Activated T-helper 17 cell treated with anti-CD3 and anti-CD28 coated beads, Interleukin-2, amount 50 U/mL, for 72 hours (primary cell): ENCODE results near the gene PPP1R26. TPM values are rescaled to one million over a fixed set of nuclear protein-coding genes. Genes with fewer than 3 reads are reported as not detected.

Source experiments
- ATAC-seq: fragments of 150-1000 bp; cut with Tn5 transposase; replicated peaks from 2 replicates; pipeline ENCODE4 v1.10.0; 2021; ENCODE audit warnings: mild to moderate bottlenecking, moderate library complexity
- H3K27ac Mint-ChIP-seq: one replicate; pipeline ENCODE4 v1.8.0; 2022; ENCODE audit warnings: mixed read lengths
- H3K27me3 Mint-ChIP-seq: one replicate; pipeline ENCODE4 v1.8.0; 2022; ENCODE audit warnings: mixed read lengths
- H3K36me3 Mint-ChIP-seq: one replicate; pipeline ENCODE4 v1.8.0; 2022; ENCODE audit warnings: low read depth, mild to moderate bottlenecking, mixed read lengths
- H3K4me1 Mint-ChIP-seq: one replicate; pipeline ENCODE4 v1.8.0; 2022; ENCODE audit warnings: mixed read lengths
- H3K4me3 Mint-ChIP-seq: one replicate; pipeline ENCODE4 v1.8.0; 2022; ENCODE audit warnings: mild to moderate bottlenecking, mixed read lengths
- H3K9me3 Mint-ChIP-seq: one replicate; pipeline ENCODE4 v1.8.0; 2022; ENCODE audit warnings: mixed read lengths
- total RNA-seq, 2 donors: library from RNA; stranded (reverse); gene quantifications; one replicate each; pipeline ENCODE4 v1.2.3, GENCODE V29; 2022

Gene PPP1R26
- total RNA-seq, 2 donors from 2014 or later: 2.5 to 3.4 TPM

- Mint-ChIP-seq H3K27ac (no peak overlapping the region), H3K27me3 (peaks cover 6% of the 10 kb centered on the region), H3K36me3 (peaks cover 4% of the 10 kb centered on the region), H3K9me3 (no peaks in the 10 kb centered on the region), H3K4me3 (no peak overlapping the region), H3K4me1 (no peaks in the 10 kb centered on the region)
- ATAC-seq: no peak
Observed at GRCh38 chr9:135476561-135477355, 2.8 kb upstream of the PPP1R26 start.

- H3K9me3 Mint-ChIP-seq: no peaks in the 10 kb centered on the region
- ATAC-seq: no peak
- H3K27me3 Mint-ChIP-seq: peaks cover 6% of the 10 kb centered on the region
- peaks cover 4% of the 10 kb centered on the region for H3K36me3 Mint-ChIP-seq
- H3K4me3 Mint-ChIP-seq: peak overlapping the region; percentile 80
- H3K4me1 Mint-ChIP-seq: no peaks in the 10 kb centered on the region
- H3K27ac Mint-ChIP-seq: no peak overlapping the region
Observed at GRCh38 chr9:135478191-135478590, 1.4 kb upstream of the PPP1R26 start.

- Mint-ChIP-seq H3K4me3 (peak overlapping the region; percentile 80), H3K36me3 (peaks cover 4% of the 10 kb centered on the region), H3K27me3 (peaks cover 6% of the 10 kb centered on the region), H3K4me1 (no peaks in the 10 kb centered on the region), H3K27ac (no peak overlapping the region), H3K9me3 (no peaks in the 10 kb centered on the region)
- peak; percentile 22 for ATAC-seq
Observed at GRCh38 chr9:135478829-135479468, 633 bp upstream of the PPP1R26 start.

- Mint-ChIP-seq H3K36me3 (peaks cover 8% of the 10 kb centered on the region), H3K27ac (no peak overlapping the region), H3K9me3 (no peaks in the 10 kb centered on the region), H3K4me3 (peak overlapping the region; percentile 33), H3K27me3 (peaks cover 6% of the 10 kb centered on the region), H3K4me1 (no peaks in the 10 kb centered on the region)
- peak; percentile 67 for ATAC-seq
Observed at GRCh38 chr9:135480071-135480939, 723 bp downstream of the PPP1R26 start.

- Mint-ChIP-seq H3K36me3 (peaks cover 11% of the 10 kb centered on the region), H3K27me3 (peaks cover 6% of the 10 kb centered on the region), H3K4me1 (no peaks in the 10 kb centered on the region), H3K4me3 (peak overlapping the region; percentile 33), H3K27ac (no peak overlapping the region), H3K9me3 (no peaks in the 10 kb centered on the region)
- peak; percentile 26 for ATAC-seq
Observed at GRCh38 chr9:135480940-135481310, 1.3 kb downstream of the PPP1R26 start.

GRCh38 chr9:135482015-135482754 is 2.6 kb downstream of the PPP1R26 start:
- no peaks in the 10 kb centered on the region for H3K4me1 Mint-ChIP-seq
- ATAC-seq: no peak
- peaks cover 11% of the 10 kb centered on the region for H3K36me3 Mint-ChIP-seq
- H3K27me3 Mint-ChIP-seq: peaks cover 6% of the 10 kb centered on the region
- no peaks in the 10 kb centered on the region for H3K9me3 Mint-ChIP-seq
- H3K4me3 Mint-ChIP-seq: peak overlapping the region; percentile 33
- H3K27ac Mint-ChIP-seq: no peak overlapping the region

- ATAC-seq: no peak
- Mint-ChIP-seq H3K4me3 (no peak overlapping the region), H3K27me3 (no peaks in the 10 kb centered on the region), H3K36me3 (peaks cover 6% of the 10 kb centered on the region), H3K4me1 (no peaks in the 10 kb centered on the region), H3K27ac (no peak overlapping the region), H3K9me3 (no peaks in the 10 kb centered on the region)
Observed at GRCh38 chr9:135484460-135485277, 5.1 kb downstream of the PPP1R26 start.

GRCh38 chr9:135485385-135485784 is 5.8 kb downstream of the PPP1R26 start:
- no peaks in the 10 kb centered on the region for H3K4me1 Mint-ChIP-seq
- H3K27ac Mint-ChIP-seq: no peak overlapping the region
- ATAC-seq: no peak
- H3K9me3 Mint-ChIP-seq: no peaks in the 10 kb centered on the region
- H3K4me3 Mint-ChIP-seq: no peak overlapping the region
- H3K36me3 Mint-ChIP-seq: peaks cover 6% of the 10 kb centered on the region
- H3K27me3 Mint-ChIP-seq: no peaks in the 10 kb centered on the region

GRCh38 chr9:135485832-135486231 is 6.2 kb downstream of the PPP1R26 start:
- Mint-ChIP-seq H3K4me1 (no peaks in the 10 kb centered on the region), H3K9me3 (no peaks in the 10 kb centered on the region), H3K4me3 (no peak overlapping the region), H3K27me3 (no peaks in the 10 kb centered on the region), H3K27ac (no peak overlapping the region), H3K36me3 (peaks cover 6% of the 10 kb centered on the region)
- no peak for ATAC-seq

GRCh38 chr9:135486267-135487065 is 6.9 kb downstream of the PPP1R26 start:
- Mint-ChIP-seq H3K4me1 (no peaks in the 10 kb centered on the region), H3K27ac (no peak overlapping the region), H3K36me3 (peaks cover 6% of the 10 kb centered on the region), H3K9me3 (no peaks in the 10 kb centered on the region), H3K4me3 (no peak overlapping the region), H3K27me3 (no peaks in the 10 kb centered on the region)
- ATAC-seq: no peak

GRCh38 chr9:135487281-135488012 is 7.9 kb downstream of the PPP1R26 start:
- Mint-ChIP-seq H3K4me1 (no peaks in the 10 kb centered on the region), H3K27me3 (no peaks in the 10 kb centered on the region)
- no peak for ATAC-seq

GRCh38 chr9:135488013-135488330 is 8.4 kb downstream of the PPP1R26 start:
- H3K4me1 Mint-ChIP-seq: no peaks in the 10 kb centered on the region
- H3K36me3 Mint-ChIP-seq: peaks cover 6% of the 10 kb centered on the region
- no peak overlapping the region for H3K4me3 Mint-ChIP-seq
- no peaks in the 10 kb centered on the region for H3K9me3 Mint-ChIP-seq
- H3K27ac Mint-ChIP-seq: no peak overlapping the region
- ATAC-seq: no peak
- H3K27me3 Mint-ChIP-seq: no peaks in the 10 kb centered on the region

More at GRCh38 chr9:135487281-135488012, 7.9 kb downstream of the PPP1R26 start:
- H3K9me3 Mint-ChIP-seq: no peaks in the 10 kb centered on the region
- peaks cover 6% of the 10 kb centered on the region for H3K36me3 Mint-ChIP-seq
- H3K4me3 Mint-ChIP-seq: no peak overlapping the region
- no peak overlapping the region for H3K27ac Mint-ChIP-seq
